Panc1 (cell line): ENCODE results near the gene PABPN1L. TPM values are rescaled to one million over a fixed set of nuclear protein-coding genes. Genes with fewer than 3 reads are reported as not detected.

ENCODE experiments used
- ATAC-seq: fragments of 200-7000 bp; cut with Tn5 transposase; 2 replicates; pipeline ENCODE4 v1.9.1; 2020; ENCODE audit warnings: mild to moderate bottlenecking, moderate library complexity
- BruUV-seq: library from RNA; stranded (reverse); fragments of 400-500 nt; replicated peaks from 2 replicates; lab custom pipeline; 2021; lab: Mats Ljungman, UMichigan
- CTCF ChIA-PET: fragments of 300-600 bp; sonication (Branson Sonifier 250); formaldehyde crosslinking; loops from one replicate; lab custom pipeline; 2022; ENCODE audit warnings: antibody characterized with exemption; lab: Charles Lee
- POLR2A ChIA-PET: fragments of 300-600 bp; sonication (Branson Sonifier 250); formaldehyde crosslinking; loops from one replicate; lab custom pipeline; 2022; ENCODE audit warnings: antibody characterized with exemption; lab: Charles Lee
- DNase-seq: peaks from one replicate; pipeline ENCODE4 v3.0.0-alpha.2; 2010; ENCODE audit warnings: low read depth, low spot score
- H3K27ac ChIP-seq: 2 replicates; pipeline ENCODE4 v1.5.1; 2011; ENCODE audit warnings: mild to moderate bottlenecking, low read length, inconsistent platforms
- H3K27me3 ChIP-seq: fragments of 200-500 bp; sonication (Bioruptor generic); 2 replicates; pipeline ENCODE4 v1.6.0; 2014; ENCODE audit warnings: low read length, inconsistent platforms; ENCODE audit not compliant: control insufficient read depth, insufficient read depth
- H3K36me3 ChIP-seq: fragments of 200-500 bp; sonication (Bioruptor generic); 2 replicates; pipeline ENCODE4 v1.5.1; 2014; ENCODE audit warnings: inconsistent platforms, mild to moderate bottlenecking, low read length, moderate library complexity; ENCODE audit not compliant: control insufficient read depth, insufficient read depth
- H3K4me1 ChIP-seq: 2 replicates; pipeline ENCODE4 v1.5.1; 2011; ENCODE audit warnings: inconsistent platforms, mild to moderate bottlenecking, low read length, moderate library complexity; ENCODE audit not compliant: control insufficient read depth, insufficient read depth
- H3K4me3 ChIP-seq, 2 experiments: 2 replicates each; pipeline ENCODE4 v1.5.1; 2011 to 2012; ENCODE audit warnings: low read depth in 2 of 2, low read length in 2 of 2, mild to moderate bottlenecking in 2 of 2, inconsistent platforms in 1 of 2, moderate library complexity in 1 of 2
- H3K9me3 ChIP-seq: fragments of 200-500 bp; sonication (Bioruptor generic); 2 replicates; pipeline ENCODE4 v1.5.1; 2014; ENCODE audit warnings: low read depth, mild to moderate bottlenecking, inconsistent platforms, low read length, moderate library complexity; ENCODE audit not compliant: control insufficient read depth, insufficient read depth
- CTCF ChIP-seq: fragments of 450-650 bp; IDR thresholded peaks from 2 replicates; pipeline ENCODE4 v1.5.1; 2017; ENCODE audit warnings: mild to moderate bottlenecking
- POLR2AphosphoS5 ChIP-seq: IDR thresholded peaks from 2 replicates; pipeline ENCODE4 v1.6.1; 2012; ENCODE audit warnings: mild to moderate bottlenecking, low read depth, low read length, moderate library complexity
- REST ChIP-seq, 2 experiments: IDR thresholded peaks; 2 replicates each; pipeline ENCODE4 v1.6.1; 2011 to 2012; ENCODE audit warnings: low read depth in 2 of 2, control low read depth in 1 of 2, low read length in 1 of 2, mild to moderate bottlenecking in 1 of 2, moderate library complexity in 1 of 2; ENCODE audit not compliant: insufficient read depth in 1 of 2
- SIN3A ChIP-seq: IDR thresholded peaks from 2 replicates; pipeline ENCODE4 v1.6.1; 2012; ENCODE audit warnings: low read depth, mild to moderate bottlenecking, low read length, moderate library complexity, borderline replicate concordance; ENCODE audit not compliant: insufficient read depth
- TCF7L2 ChIP-seq: IDR thresholded peaks from 2 replicates; pipeline ENCODE4 v1.6.1; 2011; ENCODE audit warnings: mild to moderate bottlenecking, low read depth, low read length, inconsistent platforms
- in situ Hi-C: cut with HindIII; loops from 2 replicates; pipeline ENCODE4 v1.10.0; 2016; ENCODE audit warnings: low sequenced_read_pairs, low pct_unique_long_range_greater_than_20kb
- intact Hi-C: fragments of 100-400 bp; cut with micrococcal nuclease; formaldehyde crosslinking; loops from one replicate; pipeline ENCODE4 v1.10.0; 2022; ENCODE audit not compliant: unreplicated experiment
- total RNA-seq: library from RNA; stranded (reverse); gene quantifications from one replicate; pipeline ENCODE4 v1.2.1, GENCODE V29; 2021; ENCODE audit not compliant: unreplicated experiment

PABPN1L gene
- total RNA-seq, 1 experiment from 2014 or later: not detected

GRCh38 chr16:88818575-88818874 is 47.9 kb downstream of the PABPN1L start:
- CTCF ChIA-PET: no interaction called here
- Histone ChIP-seq H3K36me3 (no peaks in the 10 kb centered on the region), H3K9me3 (no peaks in the 10 kb centered on the region), H3K4me1 (no peaks in the 10 kb centered on the region; the same call in 1 of the 2 replicates), H3K27me3 (no peaks in the 10 kb centered on the region), H3K4me3 (no peak overlapping the region), H3K27ac (no peak overlapping the region)
- no TSS peak for BruUV-seq
- POLR2A ChIA-PET: no interaction called here
- intact Hi-C loops: loop anchor here (10.0 kb wide), 1 partner anchor 346 kb away; no protein-coding TSS in a partner anchor
- TF ChIP-seq TCF7L2 (no peak), CTCF (no peak), SIN3A (no peak), REST (IDR thresholded peaks at IDR 0.05; ENCODE audit: insufficient read depth in 1 of 2, low read depth in 2 of 2, low read length in 1 of 2) (no peak), POLR2AphosphoS5 (no peak)
- DNase-seq: no peak
- no peak for ATAC-seq
- in situ Hi-C loops: no loop called here

- intact Hi-C loops (loop anchor here (10.0 kb wide), 1 partner anchor 347 kb away; no protein-coding TSS in a partner anchor), in situ Hi-C loops (no loop called here)
- TF ChIP-seq TCF7L2 (no peak), CTCF (no peak), POLR2AphosphoS5 (no peak; the same call in 1 of the 2 replicates), SIN3A (no peak), REST (IDR thresholded peaks at IDR 0.05; ENCODE audit: insufficient read depth in 1 of 2, low read depth in 2 of 2, low read length in 1 of 2) (no peak)
- Histone ChIP-seq H3K27me3 (no peaks in the 10 kb centered on the region), H3K9me3 (no peaks in the 10 kb centered on the region), H3K4me3 (no peak overlapping the region), H3K27ac (no peak overlapping the region), H3K4me1 (no peaks in the 10 kb centered on the region; the same call in 1 of the 2 replicates), H3K36me3 (no peaks in the 10 kb centered on the region)
- DNase-seq (no peak), ATAC-seq (no peak)
- no TSS peak for BruUV-seq
- ChIA-PET POLR2A (no interaction called here), CTCF (no interaction called here)
These were observed 48.5 kb downstream of the PABPN1L start for GRCh38 chr16:88817785-88818574.
